ENCODE measurements around the gene SCLT1.

Gene SCLT1

GRCh38 chr4:129046055-129046959 is 47.0 kb downstream of the SCLT1 start:
- no peak overlapping the region for H3K27ac Mint-ChIP-seq
- H3K9me3 Mint-ChIP-seq, result no peaks in the 10 kb centered on the region
- H3K4me3 Mint-ChIP-seq, result no peak overlapping the region
- no peaks in the 10 kb centered on the region for H3K36me3 Mint-ChIP-seq (ENCODE audit: insufficient read depth)
- H3K4me1 Mint-ChIP-seq (ENCODE audit: low read depth in 2 of 2), result peaks cover 0 to 6% of the 10 kb centered on the region in 2 donors
- ATAC-seq (replicated peaks), result no peak
- DNase-seq, result no peak
- no peaks in the 10 kb centered on the region for H3K27me3 Mint-ChIP-seq

GRCh38 chr4:129043523-129043922 is 49.8 kb downstream of the SCLT1 start:
- Mint-ChIP-seq H3K36me3 (ENCODE audit: insufficient read depth) (peaks cover 5% of the 10 kb centered on the region), H3K27ac (no peak overlapping the region), H3K4me3 (no peak overlapping the region), H3K9me3 (no peaks in the 10 kb centered on the region), H3K4me1 (ENCODE audit: low read depth in 2 of 2) (peaks cover 0 to 6% of the 10 kb centered on the region in 2 donors), H3K27me3 (no peaks in the 10 kb centered on the region)
- no peak for DNase-seq
- no peak for ATAC-seq (replicated peaks)

- no peaks in the 10 kb centered on the region for H3K4me1 Mint-ChIP-seq (ENCODE audit: low read depth in 2 of 2)
- ATAC-seq (replicated peaks) (no peak), DNase-seq (no peak)
Measured at GRCh38 chr4:129040471-129040870, 52.9 kb downstream of the SCLT1 start.

GRCh38 chr4:129037093-129037492 is 56.2 kb downstream of the SCLT1 start:
- no peaks in the 10 kb centered on the region for H3K4me1 Mint-ChIP-seq (ENCODE audit: low read depth in 2 of 2)
- no peak overlapping the region for H3K4me3 Mint-ChIP-seq
- H3K27me3 Mint-ChIP-seq, result no peaks in the 10 kb centered on the region
- ATAC-seq (replicated peaks) (no peak), DNase-seq (no peak)
- H3K9me3 Mint-ChIP-seq, result no peaks in the 10 kb centered on the region
- peaks cover 5% of the 10 kb centered on the region for H3K36me3 Mint-ChIP-seq (ENCODE audit: insufficient read depth)
- H3K27ac Mint-ChIP-seq, result no peak overlapping the region

More at GRCh38 chr4:129040471-129040870, 52.9 kb downstream of the SCLT1 start:
- Mint-ChIP-seq H3K27ac (no peak overlapping the region), H3K9me3 (no peaks in the 10 kb centered on the region), H3K36me3 (ENCODE audit: insufficient read depth) (peaks cover 5% of the 10 kb centered on the region), H3K4me3 (no peak overlapping the region), H3K27me3 (no peaks in the 10 kb centered on the region)

GRCh38 chr4:129014566-129015509 is 78.5 kb downstream of the SCLT1 start:
- peaks cover 17 to 36% of the 10 kb centered on the region in 2 donors for H3K9me3 Mint-ChIP-seq
- H3K36me3 Mint-ChIP-seq (ENCODE audit: insufficient read depth), result no peaks in the 10 kb centered on the region
- H3K27me3 Mint-ChIP-seq, result no peaks in the 10 kb centered on the region
- no peak overlapping the region for H3K27ac Mint-ChIP-seq
- H3K4me1 Mint-ChIP-seq (ENCODE audit: low read depth in 2 of 2), result no peaks in the 10 kb centered on the region
- no peak for ATAC-seq (replicated peaks)
- H3K4me3 Mint-ChIP-seq, result no peak overlapping the region
- DNase-seq, result no peak

GRCh38 chr4:129008096-129008495 is 85.2 kb downstream of the SCLT1 start:
- H3K4me3 Mint-ChIP-seq, result no peak overlapping the region
- ATAC-seq (replicated peaks), result no peak
- H3K9me3 Mint-ChIP-seq, result peaks cover 16 to 30% of the 10 kb centered on the region in 2 donors
- no peaks in the 10 kb centered on the region for H3K4me1 Mint-ChIP-seq (ENCODE audit: low read depth in 2 of 2)
- no peak for DNase-seq
- H3K27ac Mint-ChIP-seq, result no peak overlapping the region
- no peaks in the 10 kb centered on the region for H3K27me3 Mint-ChIP-seq
- H3K36me3 Mint-ChIP-seq (ENCODE audit: insufficient read depth), result no peaks in the 10 kb centered on the region

GRCh38 chr4:128986908-128987307 is 106.4 kb downstream of the SCLT1 start:
- Mint-ChIP-seq H3K9me3 (no peaks in the 10 kb centered on the region), H3K27ac (no peak overlapping the region), H3K4me1 (ENCODE audit: low read depth in 2 of 2) (no peaks in the 10 kb centered on the region), H3K36me3 (ENCODE audit: insufficient read depth) (no peaks in the 10 kb centered on the region), H3K27me3 (no peaks in the 10 kb centered on the region), H3K4me3 (no peak overlapping the region)
- ATAC-seq (replicated peaks), result no peak
- no peak for DNase-seq

GRCh38 chr4:128986019-128986418 is 107.3 kb downstream of the SCLT1 start:
- Mint-ChIP-seq H3K4me3 (no peak overlapping the region), H3K36me3 (ENCODE audit: insufficient read depth) (no peaks in the 10 kb centered on the region), H3K9me3 (no peaks in the 10 kb centered on the region), H3K4me1 (ENCODE audit: low read depth in 2 of 2) (no peaks in the 10 kb centered on the region), H3K27me3 (no peaks in the 10 kb centered on the region), H3K27ac (no peak overlapping the region)
- ATAC-seq (replicated peaks) (no peak), DNase-seq (no peak)

GRCh38 chr4:128983771-128984485 is 109.4 kb downstream of the SCLT1 start:
- no peak for DNase-seq
- no peaks in the 10 kb centered on the region for H3K36me3 Mint-ChIP-seq (ENCODE audit: insufficient read depth)
- H3K4me3 Mint-ChIP-seq, result no peak overlapping the region

GRCh38 chr4:128981377-128981776 is 112.0 kb downstream of the SCLT1 start:
- Mint-ChIP-seq H3K4me3 (no peak overlapping the region), H3K27me3 (no peaks in the 10 kb centered on the region), H3K27ac (no peak overlapping the region), H3K36me3 (ENCODE audit: insufficient read depth) (no peaks in the 10 kb centered on the region), H3K4me1 (ENCODE audit: low read depth in 2 of 2) (no peaks in the 10 kb centered on the region), H3K9me3 (no peaks in the 10 kb centered on the region)
- DNase-seq (no peak), ATAC-seq (replicated peaks) (no peak)

More at GRCh38 chr4:128983771-128984485, 109.4 kb downstream of the SCLT1 start:
- Mint-ChIP-seq H3K9me3 (no peaks in the 10 kb centered on the region), H3K4me1 (ENCODE audit: low read depth in 2 of 2) (no peaks in the 10 kb centered on the region), H3K27ac (no peak overlapping the region), H3K27me3 (no peaks in the 10 kb centered on the region)
- no peak for ATAC-seq (replicated peaks)

- Mint-ChIP-seq H3K27me3 (no peaks in the 10 kb centered on the region), H3K4me1 (ENCODE audit: low read depth in 2 of 2) (no peaks in the 10 kb centered on the region), H3K27ac (no peak overlapping the region), H3K4me3 (no peak overlapping the region), H3K9me3 (no peaks in the 10 kb centered on the region), H3K36me3 (ENCODE audit: insufficient read depth) (no peaks in the 10 kb centered on the region)
- DNase-seq (no peak), ATAC-seq (replicated peaks) (no peak)
Measured at GRCh38 chr4:128980816-128981326, 112.5 kb downstream of the SCLT1 start.

GRCh38 chr4:128979934-128980333 is 113.4 kb downstream of the SCLT1 start:
- H3K27ac Mint-ChIP-seq, result no peak overlapping the region
- no peaks in the 10 kb centered on the region for H3K9me3 Mint-ChIP-seq
- ATAC-seq (replicated peaks), result no peak
- H3K36me3 Mint-ChIP-seq (ENCODE audit: insufficient read depth), result no peaks in the 10 kb centered on the region
- no peak overlapping the region for H3K4me3 Mint-ChIP-seq
- DNase-seq, result no peak
- H3K4me1 Mint-ChIP-seq (ENCODE audit: low read depth in 2 of 2), result no peaks in the 10 kb centered on the region
- H3K27me3 Mint-ChIP-seq, result no peaks in the 10 kb centered on the region

- Mint-ChIP-seq H3K9me3 (no peaks in the 10 kb centered on the region), H3K36me3 (ENCODE audit: insufficient read depth) (no peaks in the 10 kb centered on the region)
- no peak for ATAC-seq (replicated peaks)
Measured at GRCh38 chr4:128978985-128979384, 114.4 kb downstream of the SCLT1 start.

More at GRCh38 chr4:128978985-128979384, 114.4 kb downstream of the SCLT1 start:
- no peak overlapping the region for H3K27ac Mint-ChIP-seq
- no peak overlapping the region for H3K4me3 Mint-ChIP-seq
- H3K4me1 Mint-ChIP-seq (ENCODE audit: low read depth in 2 of 2), result no peaks in the 10 kb centered on the region
- H3K27me3 Mint-ChIP-seq, result no peaks in the 10 kb centered on the region
- DNase-seq, result no peak
